Activated T-cell treated with anti-CD3 and anti-CD28 coated beads, Interleukin-2, amount 50 U/mL, for 72 hours (primary cell): ENCODE measurements around the gene SBF1. TPM values are rescaled to one million over a fixed set of nuclear protein-coding genes. Genes with fewer than 3 reads are reported as not detected.
"Not testable (repeated sequence)": the region's sequence is repeated elsewhere in the genome, so short reads cannot be mapped to it uniquely, and the experiment has no call there.

Experiments
- ATAC-seq, 2 donors: fragments of 150-1000 bp; cut with Tn5 transposase; replicated peaks in 1 of 2; 2 replicates each; pipeline ENCODE4 v1.10.0; 2021; ENCODE audit warnings: moderate library complexity in 2 of 2, mild to moderate bottlenecking in 1 of 2
- DNase-seq, 2 donors: peaks; one replicate each; pipeline ENCODE4 v3.0.0; 2021 to 2022; ENCODE audit warnings: mixed read lengths in 1 of 2
- H3K27ac Mint-ChIP-seq: one replicate; pipeline ENCODE4 v1.8.0; 2022; ENCODE audit warnings: mild to moderate bottlenecking, moderate library complexity, mixed read lengths
- H3K27me3 Mint-ChIP-seq: one replicate; pipeline ENCODE4 v1.8.0; 2022; ENCODE audit warnings: low read depth, mixed read lengths
- H3K36me3 Mint-ChIP-seq, 2 donors: one replicate each; pipeline ENCODE4 v1.8.0; 2022; ENCODE audit warnings: mixed read lengths in 2 of 2, mild to moderate bottlenecking in 1 of 2; ENCODE audit not compliant: insufficient read depth in 2 of 2
- H3K4me1 Mint-ChIP-seq: one replicate; pipeline ENCODE4 v1.8.0; 2022; ENCODE audit warnings: low read depth, mixed read lengths
- H3K4me3 Mint-ChIP-seq, 2 donors: one replicate each; pipeline ENCODE4 v1.8.0; 2022; ENCODE audit warnings: mild to moderate bottlenecking in 2 of 2, mixed read lengths in 2 of 2, moderate library complexity in 2 of 2
- H3K9me3 Mint-ChIP-seq, 2 donors: one replicate each; pipeline ENCODE4 v1.8.0; 2022; ENCODE audit warnings: mixed read lengths in 2 of 2
- total RNA-seq, 2 donors: library from RNA; stranded (reverse); gene quantifications; one replicate each; pipeline ENCODE4 v1.2.3, GENCODE V29; 2022

Gene SBF1
- total RNA-seq, 2 donors from 2014 or later: 108 to 114 TPM

- Mint-ChIP-seq H3K9me3 (no peaks in the 10 kb centered on the region), H3K27me3 (no peaks in the 10 kb centered on the region), H3K4me1 (peaks cover 6% of the 10 kb centered on the region), H3K36me3 (peaks cover 8 to 10% of the 10 kb centered on the region in 2 donors), H3K4me3 (no peak overlapping the region), H3K27ac (no peak overlapping the region)
- ATAC-seq (no peak), DNase-seq (no peak)
These were observed 51.6 kb downstream of the SBF1 start for GRCh38 chr22:50422961-50423815.

- no peak for ATAC-seq
- Mint-ChIP-seq H3K9me3 (no peaks in the 10 kb centered on the region), H3K4me3 (no peak overlapping the region), H3K27me3 (no peaks in the 10 kb centered on the region), H3K27ac (no peak overlapping the region), H3K36me3 (peaks cover 8 to 13% of the 10 kb centered on the region in 2 donors), H3K4me1 (peaks cover 6% of the 10 kb centered on the region)
- DNase-seq: no peak
These were observed 52.8 kb downstream of the SBF1 start for GRCh38 chr22:50422046-50422445.

DNA sequence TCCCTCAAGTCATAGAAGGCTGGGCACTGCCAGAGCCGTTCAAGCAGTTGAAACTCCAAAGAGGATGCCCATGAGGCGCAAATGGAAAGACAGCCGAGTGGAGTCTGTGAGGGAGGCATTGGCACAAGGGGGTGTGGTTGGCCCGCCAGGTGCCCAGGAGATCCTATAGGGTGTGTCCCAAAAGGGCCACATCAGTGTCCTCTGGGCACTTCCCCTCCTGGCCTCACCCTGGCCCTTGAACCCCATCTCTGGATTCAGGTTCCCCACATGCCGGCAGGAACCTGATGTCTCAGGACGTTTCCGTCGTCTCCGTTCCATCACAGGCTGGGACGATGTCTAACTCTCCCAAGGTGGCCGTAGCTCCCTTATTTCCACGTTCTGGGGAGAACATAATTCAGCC lies 54.3 kb downstream of the SBF1 start:
- Mint-ChIP-seq H3K36me3 (peaks cover 8 to 13% of the 10 kb centered on the region in 2 donors), H3K9me3 (no peaks in the 10 kb centered on the region), H3K4me1 (peaks cover 6% of the 10 kb centered on the region), H3K27ac (no peak overlapping the region), H3K4me3 (no peak overlapping the region), H3K27me3 (no peaks in the 10 kb centered on the region)
- ATAC-seq: no peak
- no peak for DNase-seq

- ATAC-seq (no peak), DNase-seq (no peak)
- Mint-ChIP-seq H3K27me3 (no peaks in the 10 kb centered on the region), H3K27ac (peak overlapping the region; percentile 27), H3K36me3 (peaks cover 8 to 10% of the 10 kb centered on the region in 2 donors), H3K4me3 (no peak overlapping the region), H3K9me3 (no peaks in the 10 kb centered on the region), H3K4me1 (peaks cover 4% of the 10 kb centered on the region)
These were observed 54.8 kb downstream of the SBF1 start for GRCh38 chr22:50420015-50420414.

GRCh38 chr22:50419116-50419515 lies 55.7 kb downstream of the SBF1 start:
- H3K4me1 Mint-ChIP-seq: no peaks in the 10 kb centered on the region
- no peaks in the 10 kb centered on the region for H3K9me3 Mint-ChIP-seq
- no peak overlapping the region for H3K4me3 Mint-ChIP-seq
- DNase-seq (no peak), ATAC-seq (no peak)
- H3K27ac Mint-ChIP-seq: no peak overlapping the region
- no peaks in the 10 kb centered on the region for H3K27me3 Mint-ChIP-seq
- peaks cover 7 to 8% of the 10 kb centered on the region in 2 donors for H3K36me3 Mint-ChIP-seq

DNA sequence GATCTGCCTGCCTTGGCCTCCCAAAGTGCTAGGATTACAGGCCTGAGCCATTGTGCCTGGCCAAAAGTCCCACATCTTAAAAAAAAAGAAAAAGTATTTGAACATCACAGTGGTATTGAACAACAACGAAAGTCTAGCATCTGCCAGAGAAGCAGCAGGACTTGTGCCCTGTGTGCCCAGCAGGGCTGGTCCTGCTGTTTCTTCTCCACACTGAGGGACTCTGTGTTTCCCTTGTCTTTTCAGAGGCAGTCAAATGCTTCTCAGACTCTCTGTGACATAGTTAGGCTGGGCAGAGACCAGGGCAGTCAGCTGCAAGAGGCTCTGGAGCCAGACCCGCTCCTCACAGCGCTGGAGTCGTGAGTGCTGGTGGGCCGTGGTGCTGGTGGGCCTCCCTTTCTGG lies 56.2 kb downstream of the SBF1 start:
- H3K27ac Mint-ChIP-seq: no peak overlapping the region

DNA sequence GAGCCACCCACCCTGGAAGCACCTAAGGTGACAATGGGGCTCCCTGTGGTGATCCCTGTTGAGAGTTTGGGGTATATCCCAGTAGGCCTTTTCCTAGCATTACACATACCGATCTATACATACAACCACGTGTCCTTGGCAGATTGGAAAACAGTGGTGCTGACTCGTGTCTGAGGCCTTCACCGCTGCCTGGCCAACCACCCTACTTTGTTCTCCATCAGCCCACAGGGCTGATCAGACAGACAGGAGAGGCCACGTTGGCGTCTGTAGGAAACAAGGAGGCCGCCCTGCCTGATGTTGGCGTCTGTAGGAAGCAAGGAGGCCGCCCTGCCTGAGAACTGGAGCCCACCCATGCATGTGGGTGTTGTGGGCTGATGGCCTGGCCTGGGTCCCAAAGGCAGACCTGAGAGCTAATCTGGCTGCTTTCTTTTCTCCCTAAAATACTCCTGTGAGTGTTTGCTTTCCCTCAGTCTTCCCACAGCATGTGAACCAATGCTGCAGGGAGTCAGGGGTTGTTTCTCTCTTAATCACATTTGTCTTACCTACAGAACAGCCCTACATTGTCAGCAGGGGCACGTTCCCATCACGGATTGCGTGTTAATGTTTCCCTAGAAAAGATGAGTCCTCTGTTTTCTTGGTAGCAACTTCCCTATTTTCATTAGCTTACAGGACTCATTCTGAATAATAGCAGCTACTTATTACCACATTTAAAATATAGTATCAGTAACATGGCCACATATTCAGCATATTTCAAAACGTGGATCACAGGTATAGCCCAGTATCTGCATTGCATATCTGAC lies 57.2 kb downstream of the SBF1 start:
- H3K4me3 Mint-ChIP-seq: no peak overlapping the region
- no peaks in the 10 kb centered on the region for H3K27me3 Mint-ChIP-seq
- H3K4me1 Mint-ChIP-seq: no peaks in the 10 kb centered on the region
- ATAC-seq (no peak), DNase-seq (no peak)
- H3K9me3 Mint-ChIP-seq: no peaks in the 10 kb centered on the region
- H3K36me3 Mint-ChIP-seq: peaks cover 6 to 8% of the 10 kb centered on the region in 2 donors
- peak overlapping the region; percentile 42 for H3K27ac Mint-ChIP-seq

More for the DNA sequence above, 56.2 kb downstream of the SBF1 start:
- H3K4me3 Mint-ChIP-seq: no peak overlapping the region
- no peaks in the 10 kb centered on the region for H3K9me3 Mint-ChIP-seq
- ATAC-seq: no peak
- no peaks in the 10 kb centered on the region for H3K4me1 Mint-ChIP-seq
- DNase-seq: no peak
- H3K27me3 Mint-ChIP-seq: no peaks in the 10 kb centered on the region
- peaks cover 6 to 8% of the 10 kb centered on the region in 2 donors for H3K36me3 Mint-ChIP-seq

DNA sequence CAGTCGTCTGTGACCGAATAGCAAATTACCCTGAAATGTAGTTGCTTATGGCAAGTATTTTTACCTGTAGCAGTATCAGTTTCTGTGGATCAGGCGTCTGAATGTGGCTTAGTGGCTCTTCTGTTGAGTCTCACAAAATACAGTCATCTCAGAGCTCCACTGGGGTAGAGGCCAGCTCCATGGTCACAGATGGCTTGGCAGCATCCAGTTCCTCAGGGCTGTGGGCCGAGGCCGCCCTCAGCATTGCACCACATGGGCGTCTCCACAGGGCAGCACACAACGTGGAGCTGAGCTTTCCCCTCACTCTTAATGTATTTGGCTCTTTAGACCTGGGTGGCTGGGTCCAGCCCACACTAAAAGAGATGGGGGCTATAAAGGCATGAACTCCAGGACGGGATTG lies 57.8 kb downstream of the SBF1 start:
- H3K27me3 Mint-ChIP-seq: no peaks in the 10 kb centered on the region
- ATAC-seq: no peak

DNA sequence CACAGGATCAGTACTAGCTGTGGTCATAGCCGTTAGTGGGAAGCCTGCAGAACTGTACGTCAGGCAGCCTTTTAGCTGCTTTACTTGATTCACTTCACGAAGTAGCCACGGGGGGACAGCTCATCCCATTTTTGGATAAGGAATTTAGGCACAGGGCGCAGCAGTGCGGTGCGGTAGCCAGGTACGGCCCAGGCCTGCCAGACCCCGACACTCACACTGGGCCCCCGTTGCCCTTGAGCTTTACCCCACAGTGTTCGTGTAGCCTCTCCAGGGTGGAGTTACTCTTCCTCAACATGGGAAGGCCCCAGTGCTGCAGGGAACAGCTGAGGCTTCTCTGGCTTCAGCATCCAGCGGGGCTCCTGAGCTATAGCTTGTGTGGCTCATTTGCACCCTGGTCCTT lies 59.4 kb downstream of the SBF1 start:
- no peaks in the 10 kb centered on the region for H3K27me3 Mint-ChIP-seq
- no peak overlapping the region for H3K27ac Mint-ChIP-seq
- H3K36me3 Mint-ChIP-seq: peaks cover 6 to 8% of the 10 kb centered on the region in 2 donors
- ATAC-seq (no peak), DNase-seq (no peak)
- H3K9me3 Mint-ChIP-seq: no peaks in the 10 kb centered on the region
- H3K4me3 Mint-ChIP-seq: no peak overlapping the region
- H3K4me1 Mint-ChIP-seq: no peaks in the 10 kb centered on the region

More for the DNA sequence above, 57.8 kb downstream of the SBF1 start:
- Mint-ChIP-seq H3K9me3 (no peaks in the 10 kb centered on the region), H3K4me3 (no peak overlapping the region), H3K4me1 (no peaks in the 10 kb centered on the region), H3K27ac (no peak overlapping the region), H3K36me3 (peaks cover 6 to 8% of the 10 kb centered on the region in 2 donors)
- no peak for DNase-seq

- Mint-ChIP-seq H3K36me3 (peaks cover 2 to 8% of the 10 kb centered on the region in 2 donors), H3K27ac (peak overlapping the region; percentile 40)
- ATAC-seq: no peak
These were observed 60.2 kb downstream of the SBF1 start for GRCh38 chr22:50414476-50415248.

GRCh38 chr22:50408954-50409353 lies 65.9 kb downstream of the SBF1 start:
- H3K27me3 Mint-ChIP-seq, ATAC-seq, H3K9me3 Mint-ChIP-seq, H3K36me3 Mint-ChIP-seq, DNase-seq, H3K4me1 Mint-ChIP-seq, H3K4me3 Mint-ChIP-seq, H3K27ac Mint-ChIP-seq: not testable (repeated sequence)

More at GRCh38 chr22:50414476-50415248, 60.2 kb downstream of the SBF1 start:
- DNase-seq: no peak
- no peaks in the 10 kb centered on the region for H3K9me3 Mint-ChIP-seq
- H3K4me1 Mint-ChIP-seq: no peaks in the 10 kb centered on the region
- H3K4me3 Mint-ChIP-seq: no peak overlapping the region
- H3K27me3 Mint-ChIP-seq: no peaks in the 10 kb centered on the region

DNA sequence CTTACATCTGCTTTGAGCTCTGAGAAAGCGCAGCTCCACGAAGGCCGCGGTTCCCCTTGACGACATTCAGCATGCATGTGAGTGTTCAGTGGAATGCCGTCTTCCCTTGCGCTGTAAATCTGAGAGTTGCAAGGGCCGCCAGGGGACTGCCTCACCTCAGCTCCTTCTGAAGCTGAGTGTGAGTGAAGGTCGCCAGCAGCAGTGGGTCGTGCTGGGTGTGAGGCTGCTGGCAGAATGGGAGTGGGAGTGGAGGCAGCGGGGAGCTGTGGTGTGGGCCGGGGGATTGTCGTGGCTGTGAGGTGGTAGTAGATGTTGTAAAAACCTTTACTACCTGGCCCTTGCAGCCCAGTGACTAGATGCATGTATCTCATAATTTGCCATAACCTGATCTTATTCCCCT lies 66.5 kb downstream of the SBF1 start:
- Mint-ChIP-seq H3K9me3 (no peaks in the 10 kb centered on the region), H3K4me3 (no peak overlapping the region), H3K36me3 (peaks cover 2 to 5% of the 10 kb centered on the region in 2 donors), H3K27me3 (no peaks in the 10 kb centered on the region), H3K27ac (no peak overlapping the region), H3K4me1 (no peaks in the 10 kb centered on the region)
- DNase-seq (no peak), ATAC-seq (no peak)
